Amniotic stem cell (primary cell): ENCODE data around the gene ATP5PF.
"Not testable (repeated sequence)": the region's sequence is repeated elsewhere in the genome, so short reads cannot be mapped to it uniquely, and the experiment has no call there.

Experiments used
- DNase-seq: peaks from one replicate; lab custom pipeline; 2025; lab: John Stamatoyannopoulos, UW

Gene ATP5PF

GRCh38 chr21:25722631-25723030, 12.1 kb downstream of the ATP5PF start:
- no peak for DNase-seq

GRCh38 chr21:25721987-25722386, 12.7 kb downstream of the ATP5PF start:
- DNase-seq, result no peak

- DNase-seq, result no peak
These were observed 17.1 kb downstream of the ATP5PF start for GRCh38 chr21:25717491-25718147.

GRCh38 chr21:25714066-25714465, 20.6 kb downstream of the ATP5PF start:
- not testable (repeated sequence) for DNase-seq

- DNase-seq, result no peak
These were observed 24.2 kb downstream of the ATP5PF start for GRCh38 chr21:25710550-25710949.

GRCh38 chr21:25709684-25710265, 24.9 kb downstream of the ATP5PF start:
- DNase-seq, result no peak

GRCh38 chr21:25708467-25709065, 26.1 kb downstream of the ATP5PF start:
- peak; percentile 25 for DNase-seq

GRCh38 chr21:25701529-25701928, 33.2 kb downstream of the ATP5PF start:
- no peak for DNase-seq

- no peak for DNase-seq
These were observed 34.0 kb downstream of the ATP5PF start for GRCh38 chr21:25700741-25701140.

GRCh38 chr21:25695461-25695860, 39.2 kb downstream of the ATP5PF start:
- DNase-seq, result not testable (repeated sequence)

- DNase-seq, result no peak
These were observed 42.7 kb downstream of the ATP5PF start for GRCh38 chr21:25691976-25692375.

GRCh38 chr21:25689226-25689625, 45.5 kb downstream of the ATP5PF start:
- DNase-seq, result no peak

GRCh38 chr21:25688275-25689155, 46.2 kb downstream of the ATP5PF start:
- no peak for DNase-seq

- no peak for DNase-seq
These were observed 46.9 kb downstream of the ATP5PF start for GRCh38 chr21:25687787-25688186.

- no peak for DNase-seq
These were observed 52.3 kb downstream of the ATP5PF start for GRCh38 chr21:25682382-25682781.

- no peak for DNase-seq
These were observed 58.3 kb downstream of the ATP5PF start for GRCh38 chr21:25676451-25676850.
